SU-DHL-6 (cell line): ENCODE results near the gene IFT43.

ENCODE experiments used
- H2AFZ ChIP-seq: fragments of 200-600 bp; sonication (generic); 2 replicates; pipeline ENCODE4 v1.6.1; 2014; ENCODE audit warnings: low read depth, mild to moderate bottlenecking, moderate library complexity, mixed read lengths, antibody characterized with exemption, low read length; ENCODE audit not compliant: severe bottlenecking
- H3F3A ChIP-seq: fragments of 200-600 bp; shearing (Covaris generic); 2 replicates; pipeline ENCODE4 v1.6.0; 2016; ENCODE audit warnings: antibody characterized with exemption, mild to moderate bottlenecking; ENCODE audit not compliant: insufficient read depth
- H3K27ac ChIP-seq: fragments of 200-600 bp; sonication (generic); 2 replicates; pipeline ENCODE4 v1.5.1; 2016; ENCODE audit warnings: low read depth, mild to moderate bottlenecking, low read length, moderate library complexity, mixed read lengths
- H3K27me3 ChIP-seq: fragments of 200-600 bp; sonication (generic), shearing (Covaris generic); 2 replicates; pipeline ENCODE4 v1.6.0; 2014; ENCODE audit warnings: mild to moderate bottlenecking, low read length
- H3K36me3 ChIP-seq: fragments of 200-600 bp; sonication (generic); 2 replicates; pipeline ENCODE4 v1.6.1; 2014; ENCODE audit warnings: mild to moderate bottlenecking, low read length, mixed read lengths
- H3K4me2 ChIP-seq: fragments of 300-600, 200-600 bp; shearing (Covaris generic), sonication (generic); 2 replicates; pipeline ENCODE4 v1.6.0; 2014; ENCODE audit warnings: low read length, low read depth, mild to moderate bottlenecking; ENCODE audit not compliant: poor library complexity, severe bottlenecking
- H3K4me3 ChIP-seq: fragments of 200-600 bp; sonication (generic); 2 replicates; pipeline ENCODE4 v1.5.1; 2014; ENCODE audit warnings: antibody characterized with exemption, low read length, mild to moderate bottlenecking, mixed read lengths; ENCODE audit not compliant: insufficient read depth, poor library complexity, severe bottlenecking
- H3K79me2 ChIP-seq: fragments of 200-600 bp; sonication (generic); 2 replicates; pipeline ENCODE4 v1.6.1; 2014; ENCODE audit warnings: mild to moderate bottlenecking, low read length, moderate library complexity; ENCODE audit not compliant: insufficient read depth
- H3K9ac ChIP-seq: fragments of 200-600 bp; sonication (generic); 2 replicates; pipeline ENCODE4 v1.7.0; 2014; ENCODE audit warnings: mild to moderate bottlenecking, low read length
- H3K9me2 ChIP-seq: fragments of 200-600 bp; sonication (generic); replicated peaks from 2 replicates; pipeline ENCODE4 v1.6.1; 2014; ENCODE audit warnings: low read length; ENCODE audit not compliant: insufficient read depth
- H3K9me3 ChIP-seq: fragments of 200-600 bp; sonication (generic); 2 replicates; pipeline ENCODE4 v1.6.1; 2014; ENCODE audit warnings: low read length, mixed read lengths; ENCODE audit not compliant: insufficient read depth
- H4K20me1 ChIP-seq: fragments of 200-600 bp; sonication (generic); 2 replicates; pipeline ENCODE4 v1.6.1; 2014; ENCODE audit warnings: low read depth, mild to moderate bottlenecking, antibody characterized with exemption, low read length, moderate library complexity, mixed read lengths
- CTCF ChIP-seq: fragments of 200-600 bp; sonication (generic); IDR thresholded peaks from one replicate; pipeline ENCODE4 v1.5.1; 2017; ENCODE audit warnings: antibody characterized with exemption, mild to moderate bottlenecking, low read length, moderate library complexity; ENCODE audit not compliant: insufficient read depth, poor library complexity, severe bottlenecking
- EZH2phosphoT487 ChIP-seq: fragments of 200-600 bp; sonication (generic), shearing (Covaris generic); conservative IDR thresholded peaks from 2 replicates; pipeline ENCODE4 v1.6.1; 2018; ENCODE audit warnings: mild to moderate bottlenecking, antibody characterized with exemption, low read length, moderate library complexity, mixed read lengths

Gene IFT43

GRCh38 chr14:75995372-75996041, 9.9 kb downstream of the IFT43 start:
- Histone ChIP-seq H4K20me1 (no peaks in the 10 kb centered on the region), H3F3A (no peaks in the 10 kb centered on the region), H2AFZ (no peak overlapping the region), H3K4me2 (no peak overlapping the region), H3K36me3 (no peaks in the 10 kb centered on the region), H3K9me2 (no peaks in the 10 kb centered on the region), H3K9ac (no peak overlapping the region), H3K79me2 (no peaks in the 10 kb centered on the region), H3K9me3 (no peaks in the 10 kb centered on the region), H3K4me3 (no peak overlapping the region), H3K27me3 (no peaks in the 10 kb centered on the region), H3K27ac (no peak overlapping the region)
- TF ChIP-seq EZH2phosphoT487 (no peak), CTCF (no peak)

GRCh38 chr14:75996488-75996887, 10.9 kb downstream of the IFT43 start:
- H4K20me1 ChIP-seq, result no peaks in the 10 kb centered on the region
- no peak overlapping the region for H3K9ac ChIP-seq

GRCh38 chr14:75999511-76000190, 14.1 kb downstream of the IFT43 start:
- H3K79me2 ChIP-seq, result no peaks in the 10 kb centered on the region
- H4K20me1 ChIP-seq, result no peaks in the 10 kb centered on the region
- no peaks in the 10 kb centered on the region for H3K9me3 ChIP-seq
- H2AFZ ChIP-seq, result no peak overlapping the region
- H3K4me3 ChIP-seq, result no peak overlapping the region
- no peaks in the 10 kb centered on the region for H3K27me3 ChIP-seq
- H3F3A ChIP-seq, result no peaks in the 10 kb centered on the region
- no peaks in the 10 kb centered on the region for H3K36me3 ChIP-seq
- no peak for TF ChIP-seq EZH2phosphoT487
- H3K27ac ChIP-seq, result no peak overlapping the region
- no peak overlapping the region for H3K4me2 ChIP-seq
- no peaks in the 10 kb centered on the region for H3K9me2 ChIP-seq
- no peak overlapping the region for H3K9ac ChIP-seq

More at GRCh38 chr14:75996488-75996887, 10.9 kb downstream of the IFT43 start:
- no peaks in the 10 kb centered on the region for H3K36me3 ChIP-seq
- no peaks in the 10 kb centered on the region for H3K27me3 ChIP-seq
- no peaks in the 10 kb centered on the region for H3K9me2 ChIP-seq
- no peaks in the 10 kb centered on the region for H3K79me2 ChIP-seq
- no peak overlapping the region for H3K4me2 ChIP-seq
- H3K9me3 ChIP-seq, result no peaks in the 10 kb centered on the region
- H3K27ac ChIP-seq, result no peak overlapping the region
- no peaks in the 10 kb centered on the region for H3F3A ChIP-seq
- H2AFZ ChIP-seq, result no peak overlapping the region
- TF ChIP-seq EZH2phosphoT487, result no peak
- TF ChIP-seq CTCF, result no peak
- no peak overlapping the region for H3K4me3 ChIP-seq

GRCh38 chr14:76002383-76002782, 16.8 kb downstream of the IFT43 start:
- Histone ChIP-seq H4K20me1 (no peaks in the 10 kb centered on the region), H3K9me3 (0 out of 2 replicates have a peak, but pooled peaks cover 5% of the 10 kb centered on the region), H3K27ac (no peak overlapping the region), H3K4me2 (no peak overlapping the region), H3K79me2 (no peaks in the 10 kb centered on the region), H3K27me3 (no peaks in the 10 kb centered on the region), H3K4me3 (no peak overlapping the region), H3K36me3 (no peaks in the 10 kb centered on the region), H2AFZ (no peak overlapping the region), H3F3A (no peaks in the 10 kb centered on the region), H3K9me2 (no peaks in the 10 kb centered on the region), H3K9ac (no peak overlapping the region)
- TF ChIP-seq CTCF (no peak), EZH2phosphoT487 (no peak)
